Fibroblast of lung (primary cell): ENCODE measurements around the gene EVA1B.

ENCODE experiments used
- CTCF ChIP-seq, 2 donors: IDR thresholded peaks in 1 of 2; conservative IDR thresholded peaks in 1 of 2; 1 replicate in 1 of 2; 2 replicates in 1 of 2; pipeline ENCODE4 v1.5.1; 2011 to 2012; ENCODE audit warnings: low read length in 2 of 2, control low read depth in 1 of 2, inconsistent platforms in 1 of 2, low read depth in 1 of 2, mild to moderate bottlenecking in 1 of 2
- EZH2 ChIP-seq: IDR thresholded peaks from 2 replicates; pipeline ENCODE4 v1.5.1; 2012; ENCODE audit warnings: low read length, control low read depth, mild to moderate bottlenecking; ENCODE audit errors: missing control alignments

DNA sequence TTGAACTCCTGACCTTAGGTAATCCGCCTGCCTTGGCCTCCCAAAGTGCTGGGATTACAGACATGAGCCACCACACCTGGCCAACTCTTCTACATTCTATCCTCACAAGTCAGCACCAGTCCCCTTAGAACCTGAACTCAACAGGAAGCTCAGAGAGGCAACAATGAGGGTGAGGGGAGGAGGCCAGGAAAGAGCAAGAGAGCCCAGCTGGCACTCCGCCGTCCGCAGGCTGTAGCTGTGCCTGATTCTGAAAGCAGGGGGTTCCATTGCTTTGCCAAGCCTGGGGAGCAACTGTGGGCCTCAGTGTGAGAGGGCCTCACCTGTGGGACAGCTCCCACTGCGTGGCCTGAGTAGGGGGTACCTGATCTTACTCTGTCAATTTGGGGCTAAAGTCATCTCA is 43.6 kb upstream of the EVA1B start:
- TF ChIP-seq CTCF (conservative IDR thresholded peaks at IDR 0.05 in 1 of 2, IDR thresholded peaks at IDR 0.05 in 1 of 2; ENCODE audit: low read depth in 1 of 2, low read length in 2 of 2) (no peak), EZH2 (no peak)
